Measurements from ENCODE around the gene C19orf25.

DNA sequence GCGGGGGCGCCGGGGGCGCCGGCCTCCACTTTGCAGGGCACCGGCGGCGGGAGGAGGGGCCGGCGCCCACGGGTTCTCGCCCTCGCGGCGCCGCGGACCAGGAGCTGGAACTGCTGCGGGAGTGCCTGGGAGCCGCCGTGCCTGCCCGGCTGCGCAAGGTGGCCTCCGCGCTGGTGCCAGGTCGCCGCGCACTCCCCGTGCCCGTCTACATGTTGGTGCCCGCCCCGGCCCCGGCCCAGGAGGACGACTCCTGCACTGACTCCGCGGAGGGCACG, 11.9 kb downstream of the C19orf25 start:
- TF ChIP-seq, protein P1, sequence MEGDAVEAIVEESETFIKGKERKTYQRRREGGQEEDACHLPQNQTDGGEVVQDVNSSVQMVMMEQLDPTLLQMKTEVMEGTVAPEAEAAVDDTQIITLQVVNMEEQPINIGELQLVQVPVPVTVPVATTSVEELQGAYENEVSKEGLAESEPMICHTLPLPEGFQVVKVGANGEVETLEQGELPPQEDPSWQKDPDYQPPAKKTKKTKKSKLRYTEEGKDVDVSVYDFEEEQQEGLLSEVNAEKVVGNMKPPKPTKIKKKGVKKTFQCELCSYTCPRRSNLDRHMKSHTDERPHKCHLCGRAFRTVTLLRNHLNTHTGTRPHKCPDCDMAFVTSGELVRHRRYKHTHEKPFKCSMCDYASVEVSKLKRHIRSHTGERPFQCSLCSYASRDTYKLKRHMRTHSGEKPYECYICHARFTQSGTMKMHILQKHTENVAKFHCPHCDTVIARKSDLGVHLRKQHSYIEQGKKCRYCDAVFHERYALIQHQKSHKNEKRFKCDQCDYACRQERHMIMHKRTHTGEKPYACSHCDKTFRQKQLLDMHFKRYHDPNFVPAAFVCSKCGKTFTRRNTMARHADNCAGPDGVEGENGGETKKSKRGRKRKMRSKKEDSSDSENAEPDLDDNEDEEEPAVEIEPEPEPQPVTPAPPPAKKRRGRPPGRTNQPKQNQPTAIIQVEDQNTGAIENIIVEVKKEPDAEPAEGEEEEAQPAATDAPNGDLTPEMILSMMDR (IDR thresholded peaks at IDR 0.05) = no peak
- TF ChIP-seq EZH2 (IDR thresholded peaks at IDR 0.05; ENCODE audit: borderline replicate concordance, insufficient read depth, low read depth, low read length, poor library complexity, severe bottlenecking) = no peak

Data from B cell (primary cell).